Tibial nerve (tissue), 4 donors: ENCODE data around the gene FNIP2. TPM values are rescaled to one million over a fixed set of nuclear protein-coding genes. Genes with fewer than 3 reads are reported as not detected.

ENCODE experiments used
- DNase-seq, 2 donors: peaks; one replicate each; pipeline ENCODE4 v3.0.0-alpha.2; 2019; ENCODE audit warnings: low spot score in 2 of 2
- H3K27ac ChIP-seq, 4 donors: fragments of 200-600 bp; sonication (generic) in 3 of 4; one replicate each; pipeline ENCODE4 v1.5.1; 2017 to 2019; ENCODE audit warnings: mild to moderate bottlenecking in 1 of 4
- H3K27me3 ChIP-seq, 2 donors: fragments of 200-600 bp; sonication (generic) in 1 of 2; one replicate each; pipeline versions ENCODE4 v1.5.1 to v1.6.0; 2017 to 2019
- H3K36me3 ChIP-seq, 3 donors: fragments of 200-600 bp; sonication (generic); one replicate each; pipeline ENCODE4 v1.5.1; 2018 to 2019
- H3K4me1 ChIP-seq, 4 donors: fragments of 200-600 bp; sonication (generic) in 3 of 4; one replicate each; pipeline ENCODE4 v1.5.1; 2017 to 2019
- H3K4me3 ChIP-seq, 4 donors: fragments of 200-600 bp; sonication (generic) in 3 of 4; one replicate each; pipeline ENCODE4 v1.5.1; 2017 to 2019; ENCODE audit warnings: mild to moderate bottlenecking in 1 of 4, moderate library complexity in 1 of 4
- H3K9me3 ChIP-seq, 4 donors: fragments of 200-600 bp; sonication (generic) in 3 of 4; one replicate each; pipeline ENCODE4 v1.5.1; 2017 to 2019
- CTCF ChIP-seq, 5 experiments: fragments of 200-600 bp in 3 of 5; fragments of 450-650 bp in 2 of 5; sonication (generic) in 3 of 5; IDR thresholded peaks; one replicate each; pipeline ENCODE4 v1.5.1; 2016 to 2019; ENCODE audit warnings: antibody characterized with exemption in 5 of 5, mild to moderate bottlenecking in 3 of 5, moderate library complexity in 2 of 5
- EP300 ChIP-seq, 2 donors: sonication (generic); formaldehyde crosslinking; IDR thresholded peaks; one replicate each; pipeline ENCODE4 v1.6.1; 2017; ENCODE audit warnings: antibody characterized with exemption in 2 of 2, mild to moderate bottlenecking in 1 of 2
- POLR2A ChIP-seq, 2 donors: fragments of 450-650 bp; IDR thresholded peaks; one replicate each; pipeline ENCODE4 v1.6.1; 2017; ENCODE audit warnings: antibody characterized with exemption in 2 of 2, mild to moderate bottlenecking in 2 of 2, moderate library complexity in 2 of 2
- WGBS, 2 donors: methylation state at CpG; one replicate each; pipeline ENCODE4 v1.1.5; 2018; 5-methylcytosine and 5-hydroxymethylcytosine counted together
- total RNA-seq, 4 donors: library from RNA; depleted of rRNA; stranded (reverse); fragments of >200 nt; gene quantifications; one replicate each; pipeline ENCODE4 v1.1.0, GENCODE V29; 2016

The FNIP2 gene
- total RNA-seq, 4 donors from 2014 or later, result 61.5 to 74.3 (median 69.3) TPM

DNA sequence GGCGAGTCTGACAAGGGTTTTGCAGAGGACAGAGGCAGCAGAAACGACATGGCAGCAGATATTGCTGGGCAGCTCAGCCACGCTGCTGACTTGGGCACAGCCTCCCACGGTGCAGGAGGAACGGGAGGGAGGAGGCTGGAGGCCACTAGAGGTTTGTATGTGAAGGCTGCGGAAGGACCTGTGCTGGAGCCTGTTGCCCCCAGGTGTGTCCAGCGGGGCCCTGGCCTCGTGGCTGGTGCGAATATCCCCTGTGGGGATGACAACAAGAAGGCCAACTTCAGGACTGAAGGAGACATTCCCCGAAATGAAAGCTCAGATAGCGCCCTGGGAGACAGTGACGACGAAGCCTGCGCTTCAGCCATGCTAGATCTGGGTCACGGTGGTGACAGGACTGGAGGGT, 100.2 kb downstream of the FNIP2 start:
- no peak for DNase-seq
- Histone ChIP-seq H3K9me3 (no peaks in the 10 kb centered on the region), H3K4me3 (no peak overlapping the region), H3K27me3 (no peaks in the 10 kb centered on the region), H3K4me1 (peaks cover 0 to 30% (median 4%) of the 10 kb centered on the region in 4 donors), H3K36me3 (peaks cover 0 to 57% (median 0%) of the 10 kb centered on the region in 3 donors), H3K27ac (no peak overlapping the region)
- TF ChIP-seq POLR2A (IDR thresholded peaks at IDR 0.05) (no peak), EP300 (IDR thresholded peaks at IDR 0.05) (no peak), CTCF (IDR thresholded peaks at IDR 0.05) (no peak)
- WGBS, 2 donors, result 91 to 92% methylated on average over 15 of the region's 15 CpGs

GRCh38 chr4:158869761-158870160, 100.9 kb downstream of the FNIP2 start:
- peaks cover 0 to 54% (median 0%) of the 10 kb centered on the region in 3 donors for H3K36me3 ChIP-seq
- no peak for DNase-seq
- no peak overlapping the region for H3K27ac ChIP-seq
- peaks cover 0 to 30% (median 4%) of the 10 kb centered on the region in 4 donors for H3K4me1 ChIP-seq
- TF ChIP-seq EP300 (IDR thresholded peaks at IDR 0.05) (no peak), POLR2A (IDR thresholded peaks at IDR 0.05) (no peak), CTCF (IDR thresholded peaks at IDR 0.05) (no peak)
- 82 to 87% methylated on average over 7 of the region's 7 CpGs for WGBS, 2 donors
- no peaks in the 10 kb centered on the region for H3K9me3 ChIP-seq
- no peaks in the 10 kb centered on the region for H3K27me3 ChIP-seq
- H3K4me3 ChIP-seq, result no peak overlapping the region

- WGBS, 2 donors, result 74 to 87% methylated on average over 4 of the region's 4 CpGs
- no peak for DNase-seq
- Histone ChIP-seq H3K9me3 (no peaks in the 10 kb centered on the region), H3K36me3 (peaks cover 0 to 59% (median 0%) of the 10 kb centered on the region in 3 donors), H3K4me3 (no peak overlapping the region), H3K27ac (peak overlapping the region in 2 of 4 donors; percentile 4 to 20), H3K4me1 (peaks cover 0 to 30% (median 4%) of the 10 kb centered on the region in 4 donors), H3K27me3 (no peaks in the 10 kb centered on the region)
- TF ChIP-seq EP300 (IDR thresholded peaks at IDR 0.05), result no peak
- TF ChIP-seq POLR2A (IDR thresholded peaks at IDR 0.05), result no peak
- TF ChIP-seq CTCF (IDR thresholded peaks at IDR 0.05), result no peak
Measured at GRCh38 chr4:158870282-158870625, 101.4 kb downstream of the FNIP2 start.

- no peak for DNase-seq
- H3K4me3 ChIP-seq, result no peak overlapping the region
- peak overlapping the region in 3 of 4 donors; percentile 4 to 20 (median 4) for H3K27ac ChIP-seq
- H3K9me3 ChIP-seq, result no peaks in the 10 kb centered on the region
- TF ChIP-seq POLR2A (IDR thresholded peaks at IDR 0.05) (no peak), EP300 (IDR thresholded peaks at IDR 0.05) (no peak), CTCF (IDR thresholded peaks at IDR 0.05) (no peak)
- 61 to 63% methylated on average over 8 of the region's 8 CpGs for WGBS, 2 donors
- H3K4me1 ChIP-seq, result peaks cover 0 to 30% (median 4%) of the 10 kb centered on the region in 4 donors
- H3K27me3 ChIP-seq, result no peaks in the 10 kb centered on the region
- H3K36me3 ChIP-seq, result peaks cover 0 to 59% (median 0%) of the 10 kb centered on the region in 3 donors
Measured at GRCh38 chr4:158870626-158871334, 102.0 kb downstream of the FNIP2 start.

DNA sequence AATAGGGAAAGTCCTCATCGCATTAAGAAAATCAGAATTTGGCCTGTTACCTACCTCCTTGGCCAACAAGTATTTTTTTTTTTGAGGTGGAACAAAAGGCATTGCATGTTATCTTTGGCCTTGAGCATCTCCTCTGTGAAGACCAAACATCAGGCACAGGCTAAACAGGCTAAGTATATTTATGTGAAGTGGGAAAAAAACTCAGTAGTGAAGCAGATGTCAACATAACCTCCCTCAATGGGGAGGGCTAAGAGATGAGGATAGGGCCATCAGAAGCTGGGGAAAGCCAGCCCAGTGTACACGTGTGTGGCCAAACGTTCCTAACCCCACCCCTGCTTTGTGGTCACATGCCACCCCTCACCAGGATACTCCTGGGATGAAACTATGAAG, 102.5 kb downstream of the FNIP2 start:
- peak overlapping the region in 2 of 4 donors; percentile 4 for H3K27ac ChIP-seq

More for the DNA sequence above, 102.5 kb downstream of the FNIP2 start:
- Histone ChIP-seq H3K4me3 (no peak overlapping the region), H3K9me3 (no peaks in the 10 kb centered on the region), H3K27me3 (no peaks in the 10 kb centered on the region), H3K36me3 (peaks cover 0 to 58% (median 0%) of the 10 kb centered on the region in 3 donors), H3K4me1 (peaks cover 0 to 30% (median 4%) of the 10 kb centered on the region in 4 donors)
- DNase-seq, result peak in 1 of 2 donors; percentile 19
- WGBS, 2 donors, result 26 to 38% methylated on average over 3 of the region's 3 CpGs
- TF ChIP-seq CTCF (IDR thresholded peaks at IDR 0.05) (no peak), POLR2A (IDR thresholded peaks at IDR 0.05) (no peak), EP300 (IDR thresholded peaks at IDR 0.05) (peak in 1 of 2 donors; percentile 67)
